IMR-90 (cell line): ENCODE measurements around the gene FUT6. TPM values are rescaled to one million over a fixed set of nuclear protein-coding genes. Genes with fewer than 3 reads are reported as not detected.

Source experiments
- ATAC-seq: fragments of 200-7000 bp; cut with Tn5 transposase; 2 replicates; pipeline ENCODE4 v1.9.1; 2020; ENCODE audit warnings: low read depth, mild to moderate bottlenecking, moderate library complexity
- BruUV-seq: library from RNA; stranded (reverse); fragments of 400-500 nt; replicated peaks from 2 replicates; lab custom pipeline; 2021; lab: Mats Ljungman, UMichigan
- CTCF ChIA-PET: fragments of 300-600 bp; formaldehyde crosslinking; extraction: SDS; loops from one replicate; lab custom pipeline; 2021; ENCODE audit warnings: antibody characterized with exemption; lab: Yijun Ruan, JAX
- POLR2A ChIA-PET: fragments of 300-600 bp; sonication (Branson Sonifier 250); formaldehyde crosslinking; loops from one replicate; lab custom pipeline; 2022; ENCODE audit warnings: antibody characterized with exemption; ENCODE audit not compliant: unreplicated experiment; lab: Charles Lee
- DNase-seq: peaks from one replicate; pipeline ENCODE4 v3.0.0; 2013
- H2AFZ ChIP-seq: replicated peaks from 2 replicates; pipeline ENCODE3; 2013; ENCODE audit warnings: low read length, mild to moderate bottlenecking; ENCODE audit not compliant: poor library complexity
- H2AK5ac ChIP-seq: 2 replicates; pipeline ENCODE4 v1.6.1; 2013; ENCODE audit warnings: low read depth, low read length, inconsistent platforms
- H2AK9ac ChIP-seq: replicated peaks from 2 replicates; pipeline ENCODE3; 2013; ENCODE audit warnings: mild to moderate bottlenecking, low read depth, low read length, moderate library complexity; ENCODE audit not compliant: poor library complexity
- H2BK120ac ChIP-seq: 2 replicates; pipeline ENCODE4 v1.6.1; 2013; ENCODE audit warnings: low read depth, low read length, inconsistent platforms
- H2BK15ac ChIP-seq: 3 replicates; pipeline ENCODE4 v1.6.1; 2013; ENCODE audit warnings: low read depth, low read length, inconsistent platforms
- H2BK20ac ChIP-seq: 2 replicates; pipeline ENCODE4 v1.6.1; 2013; ENCODE audit warnings: low read depth, mild to moderate bottlenecking, inconsistent platforms, low read length, moderate library complexity
- H2BK5ac ChIP-seq: 2 replicates; pipeline ENCODE4 v1.6.1; 2013; ENCODE audit warnings: mild to moderate bottlenecking, low read depth, low read length, inconsistent platforms; ENCODE audit not compliant: poor library complexity, severe bottlenecking
- H3K14ac ChIP-seq: replicated peaks from 2 replicates; pipeline ENCODE4 v1.6.1; 2013; ENCODE audit warnings: low read depth, low read length, inconsistent platforms
- H3K18ac ChIP-seq: 2 replicates; pipeline ENCODE4 v1.6.1; 2013; ENCODE audit warnings: low read depth, low read length, control low read depth
- H3K23ac ChIP-seq: 2 replicates; pipeline ENCODE4 v1.6.1; 2013; ENCODE audit warnings: low read depth, low read length, inconsistent platforms
- H3K27ac ChIP-seq: 2 replicates; pipeline ENCODE4 v1.5.1; 2013; ENCODE audit warnings: mild to moderate bottlenecking, control low read depth, low read length; ENCODE audit not compliant: insufficient read depth
- H3K27me3 ChIP-seq: 2 replicates; pipeline ENCODE4 v1.6.1; 2013; ENCODE audit warnings: low read length; ENCODE audit not compliant: control insufficient read depth, insufficient read depth
- H3K36me3 ChIP-seq: 2 replicates; pipeline ENCODE4 v1.6.1; 2013; ENCODE audit warnings: low read length, mixed read lengths; ENCODE audit not compliant: control insufficient read depth, insufficient read depth
- H3K4ac ChIP-seq: 2 replicates; pipeline ENCODE4 v1.6.1; 2013; ENCODE audit warnings: low read depth, low read length, inconsistent platforms
- H3K4me1 ChIP-seq: 2 replicates; pipeline ENCODE4 v1.6.1; 2013; ENCODE audit warnings: low read length, mixed read lengths; ENCODE audit not compliant: control insufficient read depth, insufficient read depth
- H3K4me2 ChIP-seq: 2 replicates; pipeline ENCODE4 v1.6.1; 2013; ENCODE audit warnings: low read depth, mild to moderate bottlenecking, control low read depth, low read length, moderate library complexity
- H3K4me3 ChIP-seq: 2 replicates; pipeline ENCODE4 v1.5.1; 2013; ENCODE audit warnings: low read depth, mild to moderate bottlenecking, control low read depth, low read length, moderate library complexity; ENCODE audit not compliant: insufficient read depth
- H3K56ac ChIP-seq: 2 replicates; pipeline ENCODE4 v1.6.1; 2013; ENCODE audit warnings: low read length, inconsistent platforms; ENCODE audit not compliant: insufficient read depth; ENCODE audit errors: extremely low read depth
- H3K79me1 ChIP-seq, 2 experiments: 2 replicates each; pipeline ENCODE4 v1.6.1; 2013; ENCODE audit warnings: low read length in 2 of 2, inconsistent platforms in 1 of 2, low read depth in 1 of 2
- H3K9ac ChIP-seq: 2 replicates; pipeline ENCODE4 v1.6.1; 2013; ENCODE audit warnings: low read depth, low read length, control low read depth
- H3K9me1 ChIP-seq: 2 replicates; pipeline ENCODE4 v1.6.1; 2013; ENCODE audit warnings: low read length, inconsistent platforms; ENCODE audit not compliant: insufficient read depth
- H3K9me3 ChIP-seq: 2 replicates; pipeline ENCODE4 v1.6.1; 2013; ENCODE audit warnings: low read length; ENCODE audit not compliant: control insufficient read depth, insufficient read depth
- H4K20me1 ChIP-seq: 2 replicates; pipeline ENCODE4 v1.6.1; 2013; ENCODE audit warnings: low read length, inconsistent platforms; ENCODE audit not compliant: insufficient read depth
- H4K5ac ChIP-seq: 2 replicates; pipeline ENCODE4 v1.6.1; 2013; ENCODE audit warnings: mild to moderate bottlenecking, low read depth, low read length, control low read depth
- H4K8ac ChIP-seq, 2 experiments: 2 replicates each; pipeline ENCODE4 v1.6.1; 2013; ENCODE audit warnings: low read depth in 2 of 2, low read length in 2 of 2, control low read depth in 1 of 2, inconsistent platforms in 1 of 2
- H4K91ac ChIP-seq: 2 replicates; pipeline ENCODE4 v1.6.1; 2013; ENCODE audit warnings: low read depth, low read length, inconsistent platforms; ENCODE audit not compliant: insufficient read depth
- CEBPB ChIP-seq: IDR thresholded peaks from 2 replicates; pipeline ENCODE4 v1.6.1; 2012; ENCODE audit warnings: low read depth, low read length, improper control_type of control experiment
- CHD1 ChIP-seq: IDR thresholded peaks from 2 replicates; pipeline ENCODE4 v1.6.1; 2012; ENCODE audit warnings: low read depth, low read length, improper control_type of control experiment
- POLR2A ChIP-seq: IDR thresholded peaks from 2 replicates; pipeline ENCODE4 v1.6.1; 2012; ENCODE audit warnings: mild to moderate bottlenecking, low read depth, low read length
- RFX5 ChIP-seq: IDR thresholded peaks from 2 replicates; pipeline ENCODE4 v1.8.0; 2012; ENCODE audit warnings: low read depth, mild to moderate bottlenecking, low read length, moderate library complexity
- SMC3 ChIP-seq: fragments of 150-350 bp; IDR thresholded peaks from 2 replicates; pipeline ENCODE4 v1.6.1; 2016; ENCODE audit warnings: low read depth, mild to moderate bottlenecking, antibody characterized with exemption, low read length, moderate library complexity
- WGBS, 2 experiments: methylation state at CpG; one replicate each; pipeline versions ENCODE4 v1.1.5 to v1.1.7; 2013; ENCODE audit warnings: missing lambda C conversion rate in 2 of 2; ENCODE audit not compliant: insufficient read length in 1 of 2; ENCODE audit errors: extremely low coverage in 2 of 2; 5-methylcytosine and 5-hydroxymethylcytosine counted together
- dilution Hi-C: fragments of 300-500 bp; cut with HindIII; formaldehyde crosslinking; loops from one replicate; pipeline ENCODE4 v1.14.3; 2018; ENCODE audit warnings: low sequenced_read_pairs; ENCODE audit not compliant: unreplicated experiment
- in situ Hi-C: fragments of 300-500 bp; cut with MboI; formaldehyde crosslinking; loops from 3 replicates; pipeline ENCODE4 v1.14.3; 2019; ENCODE audit warnings: low sequenced_read_pairs, inconsistent platforms, mixed read lengths
- intact Hi-C: fragments of 100-400 bp; cut with micrococcal nuclease; formaldehyde crosslinking; loops from 2 replicates; pipeline ENCODE4 v1.10.0; 2022
- polyA plus RNA-seq, 3 experiments: library from polyadenylated mRNA; depleted of rRNA; stranded (reverse); fragments of >200 nt; gene quantifications; 2 replicates each; pipeline ENCODE4 v1.2.3, GENCODE V29; 2012; ENCODE audit warnings: low replicate concordance in 1 of 3
- total RNA-seq: library from RNA; depleted of rRNA; stranded (reverse); fragments of >200 nt; gene quantifications from 2 replicates; pipeline ENCODE4 v1.2.3, GENCODE V29; 2012

FUT6 gene
- total and polyA plus RNA-seq, 2 of the 4 experiments (the other 2 are of a cell fraction) = not detected

DNA sequence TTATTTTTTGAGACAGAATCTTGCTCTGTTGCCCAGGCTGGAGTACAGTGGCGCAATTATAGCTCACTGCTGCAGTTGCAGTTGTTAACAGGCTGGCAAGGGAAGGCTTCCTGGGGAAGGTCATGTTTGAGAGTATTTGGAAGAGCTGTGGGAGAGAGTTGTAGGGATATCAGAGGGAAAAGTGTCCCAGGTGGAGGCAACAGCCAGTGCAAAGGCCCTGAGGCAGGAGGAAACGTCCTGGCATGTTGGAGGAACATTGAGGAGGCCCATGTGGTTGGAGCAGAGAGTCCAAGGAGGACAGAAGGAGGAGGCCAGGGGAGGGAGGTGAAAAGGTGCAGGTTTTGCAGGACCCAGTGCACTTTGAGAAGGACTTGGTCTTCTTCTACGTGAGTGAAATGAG lies 46.3 kb downstream of the FUT6 start:
- ChIA-PET POLR2A (no interaction called here), CTCF (no interaction called here)
- 100% methylated on average over 1 of the region's 3 CpGs; no CpG with 5 or more reads in 1 of the 2 experiments for WGBS, 2 experiments
- H3K4ac ChIP-seq = no peak overlapping the region
- H2BK120ac ChIP-seq = no peak overlapping the region
- no peak overlapping the region for H4K5ac ChIP-seq
- 0 out of 2 replicates have a peak, but pooled peaks cover 2% of the 10 kb centered on the region for H3K4me1 ChIP-seq
- 0 out of 2 replicates have a peak, but pooled peaks cover 3% of the 10 kb centered on the region for H3K9me1 ChIP-seq
- H3K14ac ChIP-seq = no peak overlapping the region
- dilution Hi-C loops = no loop called here
- peaks cover 12% of the 10 kb centered on the region for H3K36me3 ChIP-seq
- DNase-seq (no peak), ATAC-seq (no peak)
- H2AK5ac ChIP-seq = no peak overlapping the region
- no peak overlapping the region for H2AFZ ChIP-seq
- H4K8ac ChIP-seq = no peak overlapping the region
- no peak overlapping the region for H3K56ac ChIP-seq
- H3K23ac ChIP-seq = no peak overlapping the region
- H3K27ac ChIP-seq = no peak overlapping the region
- peaks cover 3% of the 10 kb centered on the region; the same call in 1 of the 2 replicates for H3K27me3 ChIP-seq
- H4K20me1 ChIP-seq = peaks cover 7% of the 10 kb centered on the region; the same call in 1 of the 2 replicates
- H2AK9ac ChIP-seq = no peak overlapping the region
- no peak overlapping the region for H2BK5ac ChIP-seq
- no peak overlapping the region for H3K4me2 ChIP-seq
- no peak overlapping the region for H3K9ac ChIP-seq
- no peaks in the 10 kb centered on the region for H3K9me3 ChIP-seq
- H2BK15ac ChIP-seq = no peak overlapping the region
- no peak for TF ChIP-seq CHD1
- TF ChIP-seq POLR2A = no peak
- no peak for TF ChIP-seq RFX5
- TF ChIP-seq CEBPB = no peak
- TF ChIP-seq SMC3 = no peak
- no peak overlapping the region for H4K91ac ChIP-seq
- intact Hi-C loops = loop anchor here (10.0 kb wide), 1 partner anchor 662 kb away; the partner anchor contains the start of gene SLC25A23
- BruUV-seq = no TSS peak
- H3K4me3 ChIP-seq = no peak overlapping the region
- in situ Hi-C loops = no loop called here
- peaks cover 0 to 11% of the 10 kb centered on the region in 2 experiments; a peak in 2 of 4 replicates for H3K79me1 ChIP-seq
- H3K18ac ChIP-seq = no peak overlapping the region
- H2BK20ac ChIP-seq = no peak overlapping the region
